AG04450 (cell line): Measurements from ENCODE around the gene RD3L. TPM values are rescaled to one million over a fixed set of nuclear protein-coding genes. Genes with fewer than 3 reads are reported as not detected.

Source experiments
- CTCF ChIA-PET: fragments of 300-600, 350-600 bp; formaldehyde crosslinking; extraction: SDS; loops from one replicate; lab custom pipeline; 2022; ENCODE audit warnings: antibody characterized with exemption, inconsistent platforms; lab: Charles Lee
- POLR2A ChIA-PET: fragments of 350-600 bp; formaldehyde crosslinking; extraction: SDS; loops from one replicate; lab custom pipeline; 2021; ENCODE audit warnings: antibody characterized with exemption, inconsistent platforms; lab: Yijun Ruan, JAX
- DNase-seq: peaks from one replicate; pipeline ENCODE4 v3.0.0-alpha.2; 2011; ENCODE audit warnings: low read depth, low spot score
- H3K27ac ChIP-seq: one replicate; pipeline ENCODE4 v1.5.1; 2012; ENCODE audit warnings: low read depth, low read length, control low read depth
- H3K27me3 ChIP-seq: one replicate; pipeline ENCODE4 v1.6.0; 2012; ENCODE audit warnings: low read length; ENCODE audit not compliant: control insufficient read depth, insufficient read depth
- H3K4me3 ChIP-seq: 2 replicates; pipeline ENCODE4 v1.5.1; 2011; ENCODE audit warnings: mild to moderate bottlenecking, low read depth, low read length, control low read depth
- H3K9me3 ChIP-seq: 2 replicates; pipeline ENCODE4 v1.5.1; 2012; ENCODE audit warnings: low read length; ENCODE audit not compliant: control insufficient read depth, insufficient read depth
- CTCF ChIP-seq: IDR thresholded peaks from 2 replicates; pipeline ENCODE4 v1.5.1; 2011; ENCODE audit warnings: low read depth, low read length, control low read depth, inconsistent platforms
- polyA minus RNA-seq: library from RNA; depleted of rRNA, polyadenylated mRNA; stranded (reverse); fragments of >200 nt; gene quantifications from 2 replicates; pipeline ENCODE4 v1.2.3, GENCODE V29; 2011; rRNA and poly(A)+ RNA removed
- polyA plus RNA-seq: library from polyadenylated mRNA; depleted of rRNA; stranded (reverse); fragments of >200 nt; gene quantifications from 2 replicates; pipeline ENCODE4 v1.2.3, GENCODE V29; 2011; rRNA removed

Gene RD3L
- polyA plus RNA-seq (not detected in 2 replicates), polyA minus RNA-seq (not detected in 2 replicates)

- ChIA-PET CTCF (interaction anchor here (0.9 to 2.0 kb wide), 3 partner anchors 20 to 136 kb away, joined by 3 to 4 read pairs (median 4); no protein-coding TSS in a partner anchor), POLR2A (no interaction called here)
- DNase-seq: no peak
- H3K27ac ChIP-seq: no peak within 1 kb of the TSS
- peaks cover 5% of the 10 kb centered on the region for H3K27me3 ChIP-seq
- H3K9me3 ChIP-seq: peaks cover under 1% of the 10 kb centered on the region; the same call in 1 of the 2 replicates
- H3K4me3 ChIP-seq: no peak within 1 kb of the TSS
- no peak for TF ChIP-seq CTCF
Observed at GRCh38 chr14:103941973-103942736, at the start of gene RD3L. Gene RD3L, minus strand, starts transcription at chr14:103942529. Its CDS starts 834 bp downstream, at chr14:103941695.

- CTCF ChIA-PET: interaction anchor here (1.2 kb wide), 1 partner anchor 68 kb away, joined by 4 read pairs; no protein-coding TSS in a partner anchor
Observed at GRCh38 chr14:103989964-103990363, 47.6 kb upstream of the RD3L start.

GRCh38 chr14:103989034-103989433, 46.7 kb upstream of the RD3L start:
- no peaks in the 10 kb centered on the region for H3K9me3 ChIP-seq
- no peak overlapping the region for H3K27ac ChIP-seq
- ChIA-PET POLR2A (no interaction called here), CTCF (interaction anchor here (1.2 kb wide), 1 partner anchor 67 kb away, joined by 4 read pairs; no protein-coding TSS in a partner anchor)
- H3K4me3 ChIP-seq: no peak overlapping the region
- no peaks in the 10 kb centered on the region for H3K27me3 ChIP-seq
- TF ChIP-seq CTCF: no peak
- DNase-seq: no peak

More at GRCh38 chr14:103989964-103990363, 47.6 kb upstream of the RD3L start:
- H3K9me3 ChIP-seq: no peaks in the 10 kb centered on the region
- no peak overlapping the region for H3K27ac ChIP-seq
- no peak for DNase-seq
- H3K27me3 ChIP-seq: no peaks in the 10 kb centered on the region
- TF ChIP-seq CTCF: no peak
- POLR2A ChIA-PET: no interaction called here
- no peak overlapping the region for H3K4me3 ChIP-seq

- CTCF ChIA-PET: no interaction called here
Observed at GRCh38 chr14:103984196-103984595, 41.9 kb upstream of the RD3L start.

More at GRCh38 chr14:103984196-103984595, 41.9 kb upstream of the RD3L start:
- Histone ChIP-seq H3K27me3 (no peaks in the 10 kb centered on the region), H3K27ac (no peak overlapping the region), H3K9me3 (no peaks in the 10 kb centered on the region), H3K4me3 (no peak overlapping the region)
- no peak for DNase-seq
- no peak for TF ChIP-seq CTCF
- POLR2A ChIA-PET: no interaction called here
